Adrenal gland (tissue), 12 donors: ENCODE measurements around the gene ZNF595. TPM values are rescaled to one million over a fixed set of nuclear protein-coding genes. Genes with fewer than 3 reads are reported as not detected.
"Not testable (repeated sequence)": the region's sequence is repeated elsewhere in the genome, so short reads cannot be mapped to it uniquely, and the experiment has no call there.

ENCODE experiments used
- DNase-seq, 7 donors: peaks; one replicate each; pipeline ENCODE4 v3.0.0-alpha.2; 2019 to 2020
- H3K27ac ChIP-seq, 5 donors: fragments of 200-600 bp; sonication (generic) in 4 of 5; 1 replicate in 3 of 5; 2 replicates in 2 of 5; pipeline versions ENCODE4 v1.5.1 to v1.8.0; 2016 to 2020; ENCODE audit warnings: mild to moderate bottlenecking in 1 of 5
- H3K27me3 ChIP-seq: fragments of 200-600 bp; 2 replicates; pipeline ENCODE4 v1.8.0; 2021
- H3K36me3 ChIP-seq, 2 donors: fragments of 200-600 bp; replicated peaks in 1 of 2; 1 replicate in 1 of 2; 2 replicates in 1 of 2; pipeline versions ENCODE4 v1.5.1 to v1.8.0; 2018 to 2022
- H3K4me1 ChIP-seq, 2 donors: fragments of 200-600 bp; replicated peaks in 1 of 2; 1 replicate in 1 of 2; 2 replicates in 1 of 2; pipeline versions ENCODE4 v1.5.1 to v1.8.0; 2018 to 2021
- H3K4me3 ChIP-seq, 4 donors: fragments of 200-600 bp; sonication (generic) in 3 of 4; one replicate each; pipeline ENCODE4 v1.5.1; 2016 to 2018
- H3K9me3 ChIP-seq, 3 donors: fragments of 200-600 bp; sonication (generic) in 1 of 3; replicated peaks in 1 of 3; 1 replicate in 2 of 3; 2 replicates in 1 of 3; pipeline versions ENCODE4 v1.5.1 to v1.8.0; 2016 to 2021
- CTCF ChIP-seq, 6 experiments: fragments of 450-650 bp in 4 of 6; fragments of 200-600 bp in 2 of 6; sonication (generic) in 1 of 6; IDR thresholded peaks; 1 replicate in 5 of 6; 2 replicates in 1 of 6; pipeline versions ENCODE4 v1.5.1 to v1.8.0; 2016 to 2021; ENCODE audit warnings: antibody characterized with exemption in 6 of 6, mild to moderate bottlenecking in 2 of 6, moderate library complexity in 1 of 6
- POLR2A ChIP-seq, 2 donors: fragments of 450-650 bp; IDR thresholded peaks; one replicate each; pipeline ENCODE4 v1.6.1; 2017; ENCODE audit warnings: antibody characterized with exemption in 2 of 2, mild to moderate bottlenecking in 2 of 2, moderate library complexity in 1 of 2
- WGBS, 4 donors: extraction: QIAGEN DNeasy Blood & Tissue Kit in 2 of 4; methylation state at CpG; one replicate each; pipeline versions ENCODE4 v1.1.5 to v1.1.7; 2013 to 2017; 5-methylcytosine and 5-hydroxymethylcytosine counted together
- intact Hi-C, 2 donors: fragments of 100-400 bp; cut with DNase I; formaldehyde crosslinking; loops; one replicate each; pipeline versions ENCODE4 v1.14.1 to v1.15.0; 2022 to 2023
- polyA plus RNA-seq, 3 donors: library from polyadenylated mRNA; stranded (reverse); fragments of 200-250 nt in 2 of 3; fragments of 350-450 nt in 1 of 3; fragmentation: Illumina TruSeq in 1 of 3; extraction: RNeasy Lipid Tissue Mini Kit (QIAGEN cat#74804) in 1 of 3; gene quantifications; one replicate each; pipeline ENCODE4 v1.2.3, GENCODE V29; 2013 to 2014
- total RNA-seq, 9 donors: library from RNA; depleted of rRNA in 4 of 9; stranded (reverse); fragments of >200 nt in 4 of 9; fragments of 120-200 nt in 1 of 9; fragmentation: NEBNext Ultra II Directional in 1 of 9; extraction: Animal tissue kit (Norgen Biotek cat#: 25700) in 1 of 9; gene quantifications; one replicate each; pipeline versions ENCODE4 v1.1.0 to v1.2.4, GENCODE V29; 2013 to 2023
- donor health status: healthy with polysubstance abuse.
- donor health status: Bipolar disorder and iron deficiency.
- donor health status: DM: yes; HTN: yes; CAD: no.
- donor health status: DM: no; HTN: no; CAD: no.
- donor health status: DM: no; HTN: no; CAD: no.
- donor health status: DM: yes; HTN: yes; CAD: no.

The ZNF595 gene
- total and polyA plus RNA-seq, 12 donors, result 5.5 to 50.0 (median 13.8) TPM

- H3K36me3 ChIP-seq, result no peaks in the 10 kb centered on the region
- no peak overlapping the region for H3K27ac ChIP-seq
- no peak for DNase-seq
- no peaks in the 10 kb centered on the region for H3K9me3 ChIP-seq
- TF ChIP-seq POLR2A (IDR thresholded peaks at IDR 0.05), result no peak
- TF ChIP-seq CTCF (IDR thresholded peaks at IDR 0.05), result no peak
- no peak overlapping the region for H3K4me3 ChIP-seq
- intact Hi-C loops, result no loop called here
- H3K4me1 ChIP-seq, result no peaks in the 10 kb centered on the region
- H3K27me3 ChIP-seq, result peaks cover under 1% of the 10 kb centered on the region
Measured at GRCh38 chr4:114149-114548, 61.0 kb downstream of the ZNF595 start.

GRCh38 chr4:116499-116898 is 63.4 kb downstream of the ZNF595 start:
- TF ChIP-seq CTCF (IDR thresholded peaks at IDR 0.05) (no peak), POLR2A (IDR thresholded peaks at IDR 0.05) (no peak)
- WGBS, 4 donors, result 86 to 97% (median 95%) methylated on average over 1 of the region's 1 CpG
- no peak for DNase-seq
- Histone ChIP-seq H3K9me3 (no peaks in the 10 kb centered on the region), H3K36me3 (no peaks in the 10 kb centered on the region), H3K27me3 (no peaks in the 10 kb centered on the region), H3K4me3 (no peak overlapping the region), H3K4me1 (no peaks in the 10 kb centered on the region), H3K27ac (no peak overlapping the region)
- intact Hi-C loops, result no loop called here

DNA sequence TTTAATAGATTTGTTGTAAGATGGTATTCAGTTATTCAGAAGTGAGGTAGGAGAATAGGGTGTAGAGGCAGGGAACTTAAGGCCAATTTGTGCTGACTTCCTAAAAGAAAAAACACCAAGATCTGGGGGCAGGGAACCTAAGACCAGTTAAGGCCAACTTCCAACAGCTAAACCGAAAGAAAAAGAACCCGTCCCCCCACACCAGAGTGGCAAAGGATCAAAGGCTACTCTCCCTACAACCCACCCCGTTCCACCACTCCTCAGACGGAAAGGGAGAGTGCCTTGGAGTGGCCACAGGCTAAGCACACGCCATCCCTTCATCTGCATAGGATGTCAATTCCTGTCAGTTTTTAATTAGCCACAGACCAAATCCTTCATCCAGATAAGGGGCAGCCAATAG is 67.5 kb downstream of the ZNF595 start:
- DNase-seq, result no peak
- Histone ChIP-seq H3K36me3 (no peaks in the 10 kb centered on the region), H3K27me3 (no peaks in the 10 kb centered on the region), H3K9me3 (no peaks in the 10 kb centered on the region), H3K4me1 (peaks cover 1 to 2% of the 10 kb centered on the region in 2 donors), H3K27ac (no peak overlapping the region), H3K4me3 (no peak overlapping the region)
- intact Hi-C loops, result no loop called here
- no peak for TF ChIP-seq POLR2A (IDR thresholded peaks at IDR 0.05)
- TF ChIP-seq CTCF (IDR thresholded peaks at IDR 0.05), result no peak
- 57 to 73% (median 68%) methylated on average over 5 of the region's 5 CpGs for WGBS, 4 donors

DNA sequence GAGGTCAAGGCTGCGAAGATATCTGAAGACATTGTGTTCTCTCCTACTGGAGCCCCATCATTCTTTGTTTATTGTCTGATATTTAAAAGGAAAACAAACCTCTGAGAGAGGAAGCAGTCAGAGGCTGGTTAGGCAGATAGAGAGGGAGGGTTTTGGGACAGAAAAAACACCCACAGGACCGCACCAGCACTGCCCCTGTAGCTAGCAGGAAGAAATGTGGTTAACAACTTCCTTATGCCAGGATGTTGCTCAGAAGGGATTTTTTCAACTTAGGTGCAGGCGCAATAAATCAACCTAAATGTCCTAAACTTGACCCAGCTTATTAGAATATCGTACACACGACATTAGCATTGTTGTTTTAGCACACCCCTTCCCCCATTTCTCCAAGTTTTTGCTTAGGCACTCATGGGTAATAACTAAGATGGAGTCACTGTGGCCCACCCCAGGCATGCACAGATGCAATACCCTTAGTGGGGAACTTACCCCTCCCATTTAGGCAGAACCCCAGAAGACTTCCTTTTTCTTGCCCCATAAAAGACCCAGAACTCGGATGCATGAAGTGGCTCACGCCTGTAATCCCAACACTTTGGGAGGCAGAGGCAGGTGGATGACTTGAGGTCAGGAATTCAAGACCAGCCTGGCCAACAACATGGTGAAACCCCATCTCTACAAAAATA is 68.4 kb downstream of the ZNF595 start:
- no peaks in the 10 kb centered on the region for H3K36me3 ChIP-seq
- no peaks in the 10 kb centered on the region for H3K27me3 ChIP-seq
- H3K4me3 ChIP-seq, result no peak overlapping the region
- no peak for DNase-seq
- intact Hi-C loops, result no loop called here
- no peak for TF ChIP-seq CTCF (IDR thresholded peaks at IDR 0.05)
- no peak for TF ChIP-seq POLR2A (IDR thresholded peaks at IDR 0.05)
- H3K9me3 ChIP-seq, result no peaks in the 10 kb centered on the region
- H3K4me1 ChIP-seq, result peaks cover 8% of the 10 kb centered on the region in 2 donors
- WGBS, 4 donors, result 62 to 73% (median 68%) methylated on average over 7 of the region's 7 CpGs
- H3K27ac ChIP-seq, result no peak overlapping the region

DNA sequence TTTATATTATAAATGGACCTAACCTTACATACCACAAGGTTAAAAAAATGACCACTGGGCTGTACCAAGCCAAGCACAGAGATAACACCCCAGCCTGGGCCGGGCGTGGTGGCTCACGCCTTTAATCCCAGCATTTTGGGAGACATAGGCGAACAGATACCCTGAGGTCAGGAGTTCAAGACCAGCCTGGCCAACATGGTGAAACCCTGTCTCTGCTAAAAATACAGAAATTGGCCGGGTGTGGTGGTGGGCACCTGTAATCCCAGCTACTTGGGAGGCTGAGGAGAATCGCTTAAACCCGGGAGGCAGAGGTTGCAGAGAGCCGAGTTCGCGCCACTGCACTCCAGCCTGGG is 70.8 kb downstream of the ZNF595 start:
- H3K27me3 ChIP-seq, DNase-seq, H3K36me3 ChIP-seq, intact Hi-C loops, H3K9me3 ChIP-seq, H3K4me1 ChIP-seq: not testable (repeated sequence)
- WGBS, 4 donors, result 42 to 56% (median 45%) methylated on average over 10 of the region's 10 CpGs
- Histone ChIP-seq H3K27ac (peak overlapping the region; percentile 80 to 95 (median 82)), H3K4me3 (peak overlapping the region in 2 of 4 donors; percentile 59 to 88)
